ENCODE measurements around the gene EIF3M.
"Not testable (repeated sequence)": the region's sequence is repeated elsewhere in the genome, so short reads cannot be mapped to it uniquely, and the experiment has no call there.

Gene EIF3M

DNA sequence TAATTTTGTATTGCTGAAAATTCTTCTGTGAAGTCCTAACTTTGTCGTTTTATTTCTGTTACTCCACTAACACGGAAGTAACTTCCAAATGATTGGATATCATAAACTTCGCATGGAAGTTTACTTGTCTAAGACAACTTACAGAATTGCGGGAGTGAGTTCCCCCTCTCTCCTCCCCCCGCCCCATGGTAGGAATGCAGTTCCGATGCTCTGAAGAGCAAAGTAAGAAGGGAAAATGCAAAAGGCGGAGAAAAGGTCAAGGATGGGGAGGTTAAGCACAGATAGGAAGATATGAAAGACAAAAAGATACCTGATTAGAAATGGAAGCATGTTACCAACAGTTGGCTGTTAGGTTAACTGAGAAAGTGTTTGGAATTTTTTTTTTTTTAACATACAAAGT lies 1.3 kb downstream of the EIF3M start:
- DNase-seq (ENCODE audit: low read depth in 2 of 2), result peak in 1 of 2 donors; percentile 19
- peak overlapping the region; percentile 84 to 89 for H3K4me3 ChIP-seq (replicated peaks in 1 of 2; ENCODE audit: low read depth in 2 of 2, low read length in 2 of 2)
- TF ChIP-seq CTCF (IDR thresholded peaks at IDR 0.05; ENCODE audit: low read depth, low read length), result no peak

- H3K4me3 ChIP-seq (replicated peaks in 1 of 2; ENCODE audit: low read depth in 2 of 2, low read length in 2 of 2), result no peak overlapping the region
- TF ChIP-seq CTCF (IDR thresholded peaks at IDR 0.05; ENCODE audit: low read depth, low read length), result peak; percentile 49
- DNase-seq (ENCODE audit: low read depth in 2 of 2), result peak; percentile 35 to 47
Observed at GRCh38 chr11:32586576-32587190, 3.1 kb downstream of the EIF3M start.

- DNase-seq (ENCODE audit: low read depth in 2 of 2), result no peak
- no peak for TF ChIP-seq CTCF (IDR thresholded peaks at IDR 0.05; ENCODE audit: low read depth, low read length)
- no peak overlapping the region for H3K4me3 ChIP-seq (replicated peaks in 1 of 2; ENCODE audit: low read depth in 2 of 2, low read length in 2 of 2)
Observed at GRCh38 chr11:32594272-32594671, 10.6 kb downstream of the EIF3M start.

GRCh38 chr11:32596114-32596513 lies 12.5 kb downstream of the EIF3M start:
- not testable (repeated sequence) for H3K4me3 ChIP-seq (replicated peaks in 1 of 2; ENCODE audit: low read depth in 2 of 2, low read length in 2 of 2); DNase-seq (ENCODE audit: low read depth in 2 of 2)

- no peak overlapping the region for H3K4me3 ChIP-seq (replicated peaks in 1 of 2; ENCODE audit: low read depth in 2 of 2, low read length in 2 of 2)
- DNase-seq (ENCODE audit: low read depth in 2 of 2), result no peak
- no peak for TF ChIP-seq CTCF (IDR thresholded peaks at IDR 0.05; ENCODE audit: low read depth, low read length)
Observed at GRCh38 chr11:32597921-32598320, 14.3 kb downstream of the EIF3M start.

- no peak overlapping the region for H3K4me3 ChIP-seq (replicated peaks in 1 of 2; ENCODE audit: low read depth in 2 of 2, low read length in 2 of 2)
- DNase-seq (ENCODE audit: low read depth in 2 of 2), result peak; percentile 57 to 61
- TF ChIP-seq CTCF (IDR thresholded peaks at IDR 0.05; ENCODE audit: low read depth, low read length), result no peak
Observed at GRCh38 chr11:32602657-32603415, 19.2 kb downstream of the EIF3M start.

GRCh38 chr11:32606220-32606619 lies 22.6 kb downstream of the EIF3M start:
- H3K4me3 ChIP-seq (replicated peaks in 1 of 2; ENCODE audit: low read depth in 2 of 2, low read length in 2 of 2), result no peak overlapping the region
- DNase-seq (ENCODE audit: low read depth in 2 of 2), result no peak
- no peak for TF ChIP-seq CTCF (IDR thresholded peaks at IDR 0.05; ENCODE audit: low read depth, low read length)

GRCh38 chr11:32608826-32609225 lies 25.2 kb downstream of the EIF3M start:
- DNase-seq (ENCODE audit: low read depth in 2 of 2), result not testable (repeated sequence)

More at GRCh38 chr11:32608826-32609225, 25.2 kb downstream of the EIF3M start:
- not testable (repeated sequence) for H3K4me3 ChIP-seq (replicated peaks in 1 of 2; ENCODE audit: low read depth in 2 of 2, low read length in 2 of 2)

Data from cardiac fibroblast (primary cell).